Measurements from ENCODE around the gene MLLT3. TPM values are rescaled to one million over a fixed set of nuclear protein-coding genes. Genes with fewer than 3 reads are reported as not detected.

The MLLT3 gene
- total and polyA plus RNA-seq, 2 of the 13 experiments (the other 11 are each of a cell fraction or from before 2014, with no cell fraction given): 12.3 to 12.6 TPM

DNA sequence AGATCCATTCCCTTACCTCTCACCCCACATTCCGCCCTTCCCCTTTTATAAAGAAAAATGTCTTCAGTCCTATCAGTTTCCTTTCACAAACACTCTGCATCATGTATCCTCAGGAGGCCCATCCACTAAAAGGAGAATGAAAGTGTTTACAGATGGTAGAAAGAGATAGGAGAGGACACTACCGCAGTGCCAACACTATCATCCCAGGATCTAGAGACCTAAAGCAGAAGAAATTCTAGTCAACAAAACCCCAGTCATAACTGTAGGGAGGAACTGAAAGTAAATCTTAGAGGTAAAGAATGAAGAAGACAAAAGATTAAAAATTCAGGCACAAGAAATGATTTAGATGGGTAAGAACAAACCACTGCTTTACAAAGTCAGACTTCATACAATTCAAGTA lies 114.1 kb downstream of the MLLT3 start (continued):
- TF ChIP-seq PRDM15 (CRISPR knock-in tag; IDR thresholded peaks at IDR 0.05) (no peak), SRSF4 (IDR thresholded peaks at IDR 0.05; ENCODE audit: low read depth, low read length, poor library complexity, severe bottlenecking) (no peak), RFX5 (IDR thresholded peaks at IDR 0.05; ENCODE audit: low read depth, low read length) (no peak)
- TF ChIP-seq, protein P1, sequence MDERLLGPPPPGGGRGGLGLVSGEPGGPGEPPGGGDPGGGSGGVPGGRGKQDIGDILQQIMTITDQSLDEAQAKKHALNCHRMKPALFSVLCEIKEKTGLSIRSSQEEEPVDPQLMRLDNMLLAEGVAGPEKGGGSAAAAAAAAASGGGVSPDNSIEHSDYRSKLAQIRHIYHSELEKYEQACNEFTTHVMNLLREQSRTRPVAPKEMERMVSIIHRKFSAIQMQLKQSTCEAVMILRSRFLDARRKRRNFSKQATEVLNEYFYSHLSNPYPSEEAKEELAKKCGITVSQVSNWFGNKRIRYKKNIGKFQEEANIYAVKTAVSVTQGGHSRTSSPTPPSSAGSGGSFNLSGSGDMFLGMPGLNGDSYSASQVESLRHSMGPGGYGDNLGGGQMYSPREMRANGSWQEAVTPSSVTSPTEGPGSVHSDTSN (CRISPR knock-in tag; IDR thresholded peaks at IDR 0.05): no peak

GRCh38 chr9:20507431-20507830 lies 114.9 kb downstream of the MLLT3 start:
- ChIA-PET POLR2A (no interaction called here), CTCF (ENCODE audit: low intra/inter-chr PET ratio, low total read pairs) (no interaction called here)
- no peak overlapping the region for H3K4me3 ChIP-seq (replicated peaks in 1 of 3; ENCODE audit: insufficient read depth in 1 of 3, low read depth in 2 of 3, low read length in 3 of 3)
- in situ Hi-C loops (cut with HindIII; ENCODE audit: extremely low pct_ligation_motif_present, low pct_unique_long_range_greater_than_20kb): no loop called here
- H3K36me3 ChIP-seq (replicated peaks in 1 of 2; ENCODE audit: control insufficient read depth in 1 of 2, insufficient read depth in 2 of 2, low read length in 2 of 2): no peaks in the 10 kb centered on the region
- no peaks in the 10 kb centered on the region for H3K9me3 ChIP-seq (ENCODE audit: low read length)
- H3K9ac ChIP-seq (ENCODE audit: insufficient read depth, low read depth, low read length): no peak overlapping the region
- no peak for ATAC-seq
- WGBS (ENCODE audit: low lambda C conversion rate): 42% methylated on average over 1 of the region's 1 CpG
- no TSS peak for BruUV-seq (replicated peaks)
- H3K27me3 ChIP-seq (ENCODE audit: control insufficient read depth in 1 of 2, insufficient read depth in 2 of 2, low read length in 2 of 2): no peaks in the 10 kb centered on the region
- H4K20me1 ChIP-seq (ENCODE audit: insufficient read depth, low read length): no peaks in the 10 kb centered on the region
- no peak for FAIRE-seq
- no peak overlapping the region for H2AFZ ChIP-seq (ENCODE audit: low read length)
- DNase-seq (ENCODE audit: low spot score): no peak
- no peaks in the 10 kb centered on the region for H3K79me2 ChIP-seq (ENCODE audit: insufficient read depth, low read length)
- H3K27ac ChIP-seq (ENCODE audit: extremely low read length, insufficient read depth, low read length): no peak overlapping the region
- intact Hi-C loops (cut with micrococcal nuclease; ENCODE audit: unreplicated experiment): no loop called here
- H3K4me1 ChIP-seq (ENCODE audit: insufficient read depth, low read length): peaks cover 9% of the 10 kb centered on the region
- H3K4me2 ChIP-seq (ENCODE audit: low read depth, low read length): no peak overlapping the region
- TF ChIP-seq FOXK1 (CRISPR knock-in tag; IDR thresholded peaks at IDR 0.05; ENCODE audit: borderline replicate concordance, low read depth): no peak
- TF ChIP-seq ZNF180 (CRISPR knock-in tag; IDR thresholded peaks at IDR 0.05; ENCODE audit: borderline replicate concordance, low read depth): no peak
- TF ChIP-seq EED (CRISPR knock-in tag; IDR thresholded peaks at IDR 0.05): no peak
- TF ChIP-seq ZFP36L1 (CRISPR knock-in tag; IDR thresholded peaks at IDR 0.05): no peak
- TF ChIP-seq ZNF678 (CRISPR knock-in tag; IDR thresholded peaks at IDR 0.05): no peak
- TF ChIP-seq ZBTB2 (CRISPR knock-in tag; IDR thresholded peaks at IDR 0.05; ENCODE audit: low read depth): no peak

All from HepG2 (cell line).